K562 (cell line): ENCODE measurements around the gene NR3C2. TPM values are rescaled to one million over a fixed set of nuclear protein-coding genes. Genes with fewer than 3 reads are reported as not detected.

ENCODE experiments used
- ATAC-seq: fragments of 200-7000 bp; cut with Tn5 transposase; 3 replicates; pipeline ENCODE4 v1.9.1; 2020; ENCODE audit warnings: moderate library complexity
- BruUV-seq: library from RNA; stranded (reverse); fragments of 400-500 nt; replicated peaks from 2 replicates; lab custom pipeline; 2021; lab: Mats Ljungman, UMichigan
- CTCF ChIA-PET: fragments of 300-600 bp; formaldehyde crosslinking; extraction: SDS; loops from one replicate; lab custom pipeline; 2021; ENCODE audit warnings: low intra/inter-chr PET ratio; lab: Yijun Ruan, JAX
- POLR2A ChIA-PET: fragments of 300-600, 350-650 bp; sonication (Branson Sonifier 250); formaldehyde crosslinking; extraction: SDS; loops from one replicate; lab custom pipeline; 2021; ENCODE audit warnings: antibody characterized with exemption, inconsistent platforms; lab: Yijun Ruan, JAX
- DNase-seq, 4 experiments: peaks; one replicate each; pipeline versions ENCODE4 v3.0.0 to v3.0.0-alpha.2; 2011 to 2018; ENCODE audit warnings: low spot score in 3 of 4, mixed read lengths in 3 of 4; ENCODE audit errors: extremely low read depth in 1 of 4
- FAIRE-seq: peaks from 2 replicates; lab custom pipeline; 2011; peaks lifted over from hg19 to GRCh38; lab: Jason Lieb, UNC
- H2AFZ ChIP-seq: 2 replicates; pipeline ENCODE4 v1.6.0; 2011; ENCODE audit warnings: low read depth, low read length, control low read depth, inconsistent platforms
- H3K27ac ChIP-seq: fragments of 200-600 bp; 3 replicates; pipeline ENCODE4 v1.8.0; 2011; ENCODE audit warnings: low read depth, mild to moderate bottlenecking, control low read depth, inconsistent platforms, low read length, moderate library complexity, mixed read lengths; ENCODE audit errors: extremely low read depth
- H3K27me3 ChIP-seq, 2 experiments: fragments of 300-600 bp in 1 of 2; 2 replicates in 1 of 2; 3 replicates in 1 of 2; pipeline versions ENCODE4 v1.6.0 to v1.8.0; 2011; ENCODE audit warnings: inconsistent platforms in 2 of 2, low read length in 2 of 2, mild to moderate bottlenecking in 1 of 2, mixed read lengths in 1 of 2, moderate library complexity in 1 of 2; ENCODE audit not compliant: control insufficient read depth in 2 of 2, insufficient read depth in 2 of 2
- H3K36me3 ChIP-seq: fragments of 300-600 bp; 3 replicates; pipeline ENCODE4 v1.8.0; 2011; ENCODE audit warnings: mild to moderate bottlenecking, low read length, inconsistent platforms; ENCODE audit not compliant: control insufficient read depth, insufficient read depth
- H3K4me1 ChIP-seq, 2 experiments: fragments of 200-600 bp in 1 of 2; replicated peaks in 1 of 2; 2 replicates in 1 of 2; 3 replicates in 1 of 2; pipeline versions ENCODE4 v1.5.1 to v1.8.0; 2011; ENCODE audit warnings: inconsistent platforms in 2 of 2, low read length in 2 of 2, mild to moderate bottlenecking in 1 of 2, mixed read lengths in 1 of 2, moderate library complexity in 1 of 2; ENCODE audit not compliant: control insufficient read depth in 2 of 2, insufficient read depth in 2 of 2
- H3K4me2 ChIP-seq: 2 replicates; pipeline ENCODE4 v1.6.1; 2011; ENCODE audit warnings: low read length, control low read depth, inconsistent platforms, mixed read lengths; ENCODE audit not compliant: insufficient read depth
- H3K4me3 ChIP-seq: fragments of 200-600 bp; sonication (generic), shearing (Covaris generic); 2 replicates; pipeline ENCODE4 v1.5.1; 2016; ENCODE audit warnings: control low read depth, inconsistent platforms
- H3K79me2 ChIP-seq: fragments of 200-600 bp; 3 replicates; pipeline ENCODE4 v1.8.0; 2011; ENCODE audit warnings: low read length, inconsistent platforms; ENCODE audit not compliant: control insufficient read depth, insufficient read depth
- H3K9ac ChIP-seq, 2 experiments: 2 replicates each; pipeline versions ENCODE4 v1.6.0 to v1.6.1; 2011; ENCODE audit warnings: low read depth in 2 of 2, low read length in 2 of 2, control low read depth in 1 of 2, inconsistent platforms in 1 of 2, mild to moderate bottlenecking in 1 of 2, mixed read lengths in 1 of 2; ENCODE audit not compliant: insufficient read depth in 1 of 2
- H3K9me1 ChIP-seq: one replicate; pipeline ENCODE4 v1.6.0; 2011; ENCODE audit warnings: inconsistent platforms, mild to moderate bottlenecking, low read length, moderate library complexity; ENCODE audit not compliant: control insufficient read depth, insufficient read depth
- H3K9me3 ChIP-seq: replicated peaks from 2 replicates; pipeline ENCODE4 v1.5.1; 2011; ENCODE audit warnings: low read depth, low read length, inconsistent platforms; ENCODE audit not compliant: control insufficient read depth, insufficient read depth
- H4K20me1 ChIP-seq: replicated peaks from 2 replicates; pipeline ENCODE4 v1.6.1; 2011; ENCODE audit warnings: low read length, inconsistent platforms, mixed read lengths; ENCODE audit not compliant: control insufficient read depth, insufficient read depth
- FOXM1 ChIP-seq, 2 experiments: fragments of 450-650 bp in 1 of 2; sonication (generic) in 1 of 2; formaldehyde crosslinking in 1 of 2; IDR thresholded peaks; 2 replicates each; pipeline versions ENCODE4 v1.6.1 to v1.9.0; 2017 to 2022; ENCODE audit warnings: low read depth in 2 of 2, mild to moderate bottlenecking in 2 of 2, missing genetic modification reagents in 1 of 2, moderate library complexity in 1 of 2
- KLF13 ChIP-seq: fragments of 450-650 bp; IDR thresholded peaks from 2 replicates; pipeline ENCODE4 v1.6.1; 2016; ENCODE audit warnings: missing genetic modification characterization, low read depth, mild to moderate bottlenecking, missing compliant biosample characterization, moderate library complexity, borderline replicate concordance
- ZBED1 ChIP-seq: IDR thresholded peaks from 2 replicates; pipeline ENCODE4 v1.6.1; 2014
- WGBS: fragments of 100-300 bp; shearing (Covaris generic); methylation state at CpG from one replicate; pipeline ENCODE4 v1.1.6; 2016; ENCODE audit warnings: low coverage, mixed read lengths; ENCODE audit not compliant: insufficient coverage; ENCODE audit errors: missing lambda C conversion rate; 5-methylcytosine and 5-hydroxymethylcytosine counted together
- in situ Hi-C: fragments of 300-500 bp; cut with MboI; formaldehyde crosslinking; loops from 4 replicates; pipeline ENCODE4 v1.15.0; 2018; ENCODE audit warnings: inconsistent platforms, mixed read lengths
- intact Hi-C: fragments of 100-400 bp; cut with micrococcal nuclease; formaldehyde crosslinking; loops from 2 replicates; pipeline ENCODE4 v1.14.2; 2022
- polyA plus RNA-seq, 8 experiments: library from polyadenylated mRNA; depleted of rRNA in 4 of 8; stranded (reverse) in 5 of 8; unstranded in 3 of 8; fragments of >200 nt; fragmentation: Nextera tagmentation in 2 of 8; fragmentation: Illumina TruSeq in 1 of 8; extraction: Ambion mirVana in 2 of 8; extraction: Trizol in 1 of 8; gene quantifications; 2 replicates each; pipeline versions ENCODE4 v1.2.1 to v1.2.3, GENCODE V29; 2011 to 2014; ENCODE audit warnings: inconsistent platforms in 1 of 8, missing spikeins in 1 of 8
- total RNA-seq, 7 experiments: library from RNA; depleted of rRNA in 6 of 7; stranded (reverse); fragments of >200 nt in 6 of 7; fragmentation: Illumina TruSeq in 2 of 7; extraction: Trizol in 2 of 7; gene quantifications; 2 replicates each; pipeline versions ENCODE4 v1.2.1 to v1.2.3, GENCODE V29; 2011 to 2021; ENCODE audit warnings: low replicate concordance in 1 of 7
- TF ChIP-seq, protein P1 (sequence below): fragments of 200-800 bp; sonication (Bioruptor generic); IDR thresholded peaks from 2 replicates; pipeline ENCODE4 v1.6.1; 2017; ENCODE audit warnings: missing genetic modification characterization, missing compliant biosample characterization

NR3C2 gene
- total and polyA plus RNA-seq, 9 of the 15 experiments (the other 6 are each of a cell fraction or from before 2014, with no cell fraction given): 0.01 to 0.28 (median 0.16) TPM; not detected in 2

DNA sequence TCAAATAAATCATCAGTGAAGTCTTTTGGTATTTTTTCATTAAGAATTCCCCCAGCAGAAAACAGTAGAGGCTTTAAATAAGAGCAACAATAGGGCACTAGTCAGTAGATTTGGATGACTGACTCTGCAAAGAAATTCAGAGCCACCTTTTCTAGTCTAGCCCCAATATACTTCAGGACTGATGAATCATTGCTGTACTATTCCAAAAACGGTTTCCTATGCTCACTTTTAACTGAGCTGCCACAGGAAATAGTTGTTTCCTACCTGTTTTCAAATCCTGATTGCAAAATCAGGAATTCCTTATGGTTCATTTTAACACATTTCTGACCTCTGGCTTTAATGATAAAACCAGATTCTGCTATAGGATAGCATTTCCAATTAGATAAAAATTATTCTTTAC is 171.6 kb downstream of the NR3C2 start:
- ATAC-seq (no peak), FAIRE-seq (no peak), DNase-seq (no peak)
- H3K9me3 ChIP-seq: no peaks in the 10 kb centered on the region
- no peaks in the 10 kb centered on the region for H3K4me1 ChIP-seq
- POLR2A ChIA-PET: no interaction called here
- no peak overlapping the region for H3K27ac ChIP-seq
- no peaks in the 10 kb centered on the region for H3K36me3 ChIP-seq
- 0% methylated on average over 1 of the region's 1 CpG for WGBS
- H3K9ac ChIP-seq: no peak overlapping the region
- H3K4me2 ChIP-seq: no peak overlapping the region
- H3K79me2 ChIP-seq: no peaks in the 10 kb centered on the region
- TF ChIP-seq KLF13 (tag): no peak
- no peak for TF ChIP-seq FOXM1 (IDR thresholded peaks at IDR 0.05; ENCODE audit: low read depth)
- no peak for TF ChIP-seq FOXM1 (CRISPR knock-in tag; IDR thresholded peaks at IDR 0.05; ENCODE audit: low read depth)
- no peak for TF ChIP-seq ZBED1
- TF ChIP-seq, protein P1, sequence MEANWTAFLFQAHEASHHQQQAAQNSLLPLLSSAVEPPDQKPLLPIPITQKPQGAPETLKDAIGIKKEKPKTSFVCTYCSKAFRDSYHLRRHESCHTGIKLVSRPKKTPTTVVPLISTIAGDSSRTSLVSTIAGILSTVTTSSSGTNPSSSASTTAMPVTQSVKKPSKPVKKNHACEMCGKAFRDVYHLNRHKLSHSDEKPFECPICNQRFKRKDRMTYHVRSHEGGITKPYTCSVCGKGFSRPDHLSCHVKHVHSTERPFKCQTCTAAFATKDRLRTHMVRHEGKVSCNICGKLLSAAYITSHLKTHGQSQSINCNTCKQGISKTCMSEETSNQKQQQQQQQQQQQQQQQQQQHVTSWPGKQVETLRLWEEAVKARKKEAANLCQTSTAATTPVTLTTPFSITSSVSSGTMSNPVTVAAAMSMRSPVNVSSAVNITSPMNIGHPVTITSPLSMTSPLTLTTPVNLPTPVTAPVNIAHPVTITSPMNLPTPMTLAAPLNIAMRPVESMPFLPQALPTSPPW (CRISPR knock-in tag): no peak
- H3K4me3 ChIP-seq: no peak overlapping the region
- in situ Hi-C loops: no loop called here
- CTCF ChIA-PET: no interaction called here
- no peak overlapping the region for H2AFZ ChIP-seq
- BruUV-seq: no TSS peak
- H4K20me1 ChIP-seq: no peaks in the 10 kb centered on the region
- H3K27me3 ChIP-seq: no peaks in the 10 kb centered on the region
- intact Hi-C loops: no loop called here
- no peaks in the 10 kb centered on the region for H3K9me1 ChIP-seq
